Activated naive CD8-positive, alpha-beta T cell treated with anti-CD3 and anti-CD28 coated beads for 36 hours (primary cell): ENCODE measurements around the gene COL12A1. TPM values are rescaled to one million over a fixed set of nuclear protein-coding genes. Genes with fewer than 3 reads are reported as not detected.

ENCODE experiments used
- DNase-seq: peaks from one replicate; pipeline ENCODE4 v3.0.0; 2021
- H3K27ac Mint-ChIP-seq: one replicate; pipeline ENCODE4 v1.8.0; 2022; ENCODE audit warnings: mild to moderate bottlenecking, moderate library complexity, mixed read lengths
- H3K27me3 Mint-ChIP-seq: one replicate; pipeline ENCODE4 v1.8.0; 2022; ENCODE audit warnings: mild to moderate bottlenecking, mixed read lengths
- H3K36me3 Mint-ChIP-seq: one replicate; pipeline ENCODE4 v1.8.0; 2021; ENCODE audit warnings: mild to moderate bottlenecking, mixed read lengths
- H3K4me1 Mint-ChIP-seq: one replicate; pipeline ENCODE4 v1.8.0; 2021; ENCODE audit warnings: mixed read lengths
- H3K4me3 Mint-ChIP-seq: one replicate; pipeline ENCODE4 v1.8.0; 2022; ENCODE audit warnings: mild to moderate bottlenecking, moderate library complexity, mixed read lengths
- H3K9me3 Mint-ChIP-seq: one replicate; pipeline ENCODE4 v1.8.0; 2022; ENCODE audit warnings: mixed read lengths
- total RNA-seq, 2 experiments: library from RNA; stranded (reverse); gene quantifications; one replicate each; pipeline ENCODE4 v1.2.3, GENCODE V29; 2021

COL12A1 gene
- total RNA-seq, 2 experiments from 2014 or later, result 0.16 TPM; not detected in 1

- no peak overlapping the region for H3K4me3 Mint-ChIP-seq
- H3K9me3 Mint-ChIP-seq, result no peaks in the 10 kb centered on the region
- no peak overlapping the region for H3K27ac Mint-ChIP-seq
Measured at GRCh38 chr6:75094614-75095200, 111.1 kb downstream of the COL12A1 start.

GRCh38 chr6:75091467-75092190 is 114.2 kb downstream of the COL12A1 start:
- DNase-seq, result no peak
- H3K9me3 Mint-ChIP-seq, result no peaks in the 10 kb centered on the region
- H3K27me3 Mint-ChIP-seq, result peaks cover 5% of the 10 kb centered on the region
- H3K36me3 Mint-ChIP-seq, result no peaks in the 10 kb centered on the region
- no peak overlapping the region for H3K4me3 Mint-ChIP-seq
- no peak overlapping the region for H3K27ac Mint-ChIP-seq
- no peaks in the 10 kb centered on the region for H3K4me1 Mint-ChIP-seq

More at GRCh38 chr6:75094614-75095200, 111.1 kb downstream of the COL12A1 start:
- no peak for DNase-seq
- H3K27me3 Mint-ChIP-seq, result no peaks in the 10 kb centered on the region
- no peaks in the 10 kb centered on the region for H3K4me1 Mint-ChIP-seq
- H3K36me3 Mint-ChIP-seq, result no peaks in the 10 kb centered on the region

- Mint-ChIP-seq H3K27me3 (peaks cover 9% of the 10 kb centered on the region), H3K27ac (no peak overlapping the region), H3K9me3 (no peaks in the 10 kb centered on the region), H3K4me3 (no peak overlapping the region), H3K4me1 (no peaks in the 10 kb centered on the region), H3K36me3 (no peaks in the 10 kb centered on the region)
- DNase-seq, result no peak
Measured at GRCh38 chr6:75090576-75090975, 115.3 kb downstream of the COL12A1 start.

- no peak overlapping the region for H3K4me3 Mint-ChIP-seq
- no peaks in the 10 kb centered on the region for H3K9me3 Mint-ChIP-seq
- H3K36me3 Mint-ChIP-seq, result no peaks in the 10 kb centered on the region
- H3K27ac Mint-ChIP-seq, result no peak overlapping the region
- H3K4me1 Mint-ChIP-seq, result no peaks in the 10 kb centered on the region
- H3K27me3 Mint-ChIP-seq, result peaks cover 15% of the 10 kb centered on the region
- no peak for DNase-seq
Measured at GRCh38 chr6:75089921-75090320, 115.9 kb downstream of the COL12A1 start.

- Mint-ChIP-seq H3K36me3 (no peaks in the 10 kb centered on the region), H3K27me3 (peaks cover 21% of the 10 kb centered on the region)
Measured at GRCh38 chr6:75089151-75089897, 116.5 kb downstream of the COL12A1 start.

GRCh38 chr6:75085931-75086635 is 119.8 kb downstream of the COL12A1 start:
- no peak overlapping the region for H3K27ac Mint-ChIP-seq
- H3K4me3 Mint-ChIP-seq, result no peak overlapping the region
- H3K36me3 Mint-ChIP-seq, result no peaks in the 10 kb centered on the region
- no peak for DNase-seq
- no peaks in the 10 kb centered on the region for H3K4me1 Mint-ChIP-seq
- peaks cover 30% of the 10 kb centered on the region for H3K27me3 Mint-ChIP-seq
- no peaks in the 10 kb centered on the region for H3K9me3 Mint-ChIP-seq

More at GRCh38 chr6:75089151-75089897, 116.5 kb downstream of the COL12A1 start:
- Mint-ChIP-seq H3K27ac (no peak overlapping the region), H3K9me3 (no peaks in the 10 kb centered on the region), H3K4me3 (no peak overlapping the region), H3K4me1 (no peaks in the 10 kb centered on the region)
- no peak for DNase-seq

GRCh38 chr6:75084872-75085381 is 120.9 kb downstream of the COL12A1 start:
- peaks cover 37% of the 10 kb centered on the region for H3K27me3 Mint-ChIP-seq
- no peaks in the 10 kb centered on the region for H3K36me3 Mint-ChIP-seq
- no peak for DNase-seq
- no peaks in the 10 kb centered on the region for H3K9me3 Mint-ChIP-seq
- H3K4me1 Mint-ChIP-seq, result no peaks in the 10 kb centered on the region
- no peak overlapping the region for H3K27ac Mint-ChIP-seq
- no peak overlapping the region for H3K4me3 Mint-ChIP-seq

- no peaks in the 10 kb centered on the region for H3K36me3 Mint-ChIP-seq
- H3K9me3 Mint-ChIP-seq, result no peaks in the 10 kb centered on the region
- no peaks in the 10 kb centered on the region for H3K4me1 Mint-ChIP-seq
- H3K27ac Mint-ChIP-seq, result no peak overlapping the region
- H3K27me3 Mint-ChIP-seq, result peaks cover 37% of the 10 kb centered on the region
- DNase-seq, result no peak
- no peak overlapping the region for H3K4me3 Mint-ChIP-seq
Measured at GRCh38 chr6:75084018-75084417, 121.8 kb downstream of the COL12A1 start.

GRCh38 chr6:75081921-75082320 is 123.9 kb downstream of the COL12A1 start:
- H3K4me1 Mint-ChIP-seq, result no peaks in the 10 kb centered on the region
- no peak for DNase-seq
- no peak overlapping the region for H3K27ac Mint-ChIP-seq
- H3K36me3 Mint-ChIP-seq, result no peaks in the 10 kb centered on the region
- peaks cover 32% of the 10 kb centered on the region for H3K27me3 Mint-ChIP-seq
- H3K9me3 Mint-ChIP-seq, result no peaks in the 10 kb centered on the region
- no peak overlapping the region for H3K4me3 Mint-ChIP-seq

- no peak for DNase-seq
- H3K9me3 Mint-ChIP-seq, result no peaks in the 10 kb centered on the region
- H3K4me3 Mint-ChIP-seq, result no peak overlapping the region
- H3K4me1 Mint-ChIP-seq, result no peaks in the 10 kb centered on the region
- H3K27ac Mint-ChIP-seq, result no peak overlapping the region
- H3K36me3 Mint-ChIP-seq, result no peaks in the 10 kb centered on the region
- H3K27me3 Mint-ChIP-seq, result peaks cover 32% of the 10 kb centered on the region
Measured at GRCh38 chr6:75081047-75081446, 124.8 kb downstream of the COL12A1 start.

GRCh38 chr6:75079589-75079988 is 126.3 kb downstream of the COL12A1 start:
- no peak overlapping the region for H3K27ac Mint-ChIP-seq
- DNase-seq, result no peak

GRCh38 chr6:75077701-75078100 is 128.2 kb downstream of the COL12A1 start:
- no peak overlapping the region for H3K4me3 Mint-ChIP-seq
- no peak overlapping the region for H3K27ac Mint-ChIP-seq
- H3K36me3 Mint-ChIP-seq, result no peaks in the 10 kb centered on the region
- H3K27me3 Mint-ChIP-seq, result peaks cover 7% of the 10 kb centered on the region
- no peak for DNase-seq
- no peaks in the 10 kb centered on the region for H3K9me3 Mint-ChIP-seq
- no peaks in the 10 kb centered on the region for H3K4me1 Mint-ChIP-seq

More at GRCh38 chr6:75079589-75079988, 126.3 kb downstream of the COL12A1 start:
- H3K4me3 Mint-ChIP-seq, result no peak overlapping the region
- no peaks in the 10 kb centered on the region for H3K4me1 Mint-ChIP-seq
- H3K27me3 Mint-ChIP-seq, result peaks cover 18% of the 10 kb centered on the region
- H3K9me3 Mint-ChIP-seq, result no peaks in the 10 kb centered on the region
- no peaks in the 10 kb centered on the region for H3K36me3 Mint-ChIP-seq

GRCh38 chr6:75076009-75076408 is 129.8 kb downstream of the COL12A1 start:
- Mint-ChIP-seq H3K36me3 (no peaks in the 10 kb centered on the region), H3K4me1 (no peaks in the 10 kb centered on the region), H3K4me3 (no peak overlapping the region), H3K27ac (no peak overlapping the region), H3K9me3 (no peaks in the 10 kb centered on the region), H3K27me3 (peaks cover 6% of the 10 kb centered on the region)
- DNase-seq, result no peak

- DNase-seq, result no peak
- Mint-ChIP-seq H3K27me3 (no peaks in the 10 kb centered on the region), H3K36me3 (no peaks in the 10 kb centered on the region), H3K9me3 (peaks cover 5% of the 10 kb centered on the region), H3K27ac (no peak overlapping the region), H3K4me3 (no peak overlapping the region), H3K4me1 (no peaks in the 10 kb centered on the region)
Measured at GRCh38 chr6:75070244-75070643, 135.6 kb downstream of the COL12A1 start.

- DNase-seq, result no peak
- Mint-ChIP-seq H3K27ac (no peak overlapping the region), H3K4me1 (no peaks in the 10 kb centered on the region), H3K9me3 (peaks cover 4% of the 10 kb centered on the region), H3K36me3 (no peaks in the 10 kb centered on the region), H3K4me3 (no peak overlapping the region), H3K27me3 (no peaks in the 10 kb centered on the region)
Measured at GRCh38 chr6:75065523-75065922, 140.3 kb downstream of the COL12A1 start.
